HG02610 (cell line): Measurements from ENCODE around the gene SEMA3F.
"Not testable (repeated sequence)": the region's sequence is repeated elsewhere in the genome, so short reads cannot be mapped to it uniquely, and the experiment has no call there.

Experiments used
- ATAC-seq: cut with Tn5 transposase; IDR thresholded peaks from one replicate; pipeline ENCODE4 v1.9.1; 2021; ENCODE audit warnings: mild to moderate bottlenecking, moderate library complexity; ENCODE audit not compliant: unreplicated experiment

Gene SEMA3F

DNA sequence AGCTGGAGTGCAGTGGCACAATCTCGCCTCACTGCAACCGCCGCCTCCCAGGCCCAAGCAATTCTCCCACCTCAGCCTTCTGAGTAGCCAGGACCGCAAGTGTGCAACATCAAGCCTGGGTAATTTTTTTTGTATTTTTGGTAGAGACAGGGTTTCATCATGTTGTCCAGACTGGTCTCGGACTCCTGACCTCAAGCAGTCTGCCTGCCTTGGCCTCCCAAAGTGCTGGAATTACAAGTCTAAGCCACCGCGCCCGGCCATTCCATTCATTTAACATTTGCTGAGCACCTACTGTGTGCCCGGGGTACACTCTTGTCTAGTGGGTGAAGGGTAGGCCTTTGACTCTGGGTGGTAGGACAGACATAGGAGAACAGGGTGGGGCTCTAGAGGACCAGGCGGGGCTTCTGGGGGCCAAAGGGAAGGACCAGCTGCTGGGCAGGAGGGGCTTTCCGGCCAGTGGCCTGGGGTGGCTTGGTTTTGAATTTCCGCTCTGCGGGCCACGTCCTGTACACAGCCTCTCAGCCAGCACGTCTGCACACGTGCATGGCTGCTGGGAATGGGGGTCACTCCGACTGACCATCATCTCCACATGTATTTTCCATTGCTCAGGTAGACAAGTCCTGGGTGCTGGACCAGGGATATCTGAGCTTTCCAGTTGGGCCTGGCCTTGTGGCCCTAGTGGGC, 52.4 kb downstream of the SEMA3F start:
- no peak for ATAC-seq

GRCh38 chr3:50208677-50209344, 53.7 kb downstream of the SEMA3F start:
- no peak for ATAC-seq

GRCh38 chr3:50210176-50210509, 55.0 kb downstream of the SEMA3F start:
- no peak for ATAC-seq

GRCh38 chr3:50210510-50211367, 55.6 kb downstream of the SEMA3F start:
- ATAC-seq = no peak

DNA sequence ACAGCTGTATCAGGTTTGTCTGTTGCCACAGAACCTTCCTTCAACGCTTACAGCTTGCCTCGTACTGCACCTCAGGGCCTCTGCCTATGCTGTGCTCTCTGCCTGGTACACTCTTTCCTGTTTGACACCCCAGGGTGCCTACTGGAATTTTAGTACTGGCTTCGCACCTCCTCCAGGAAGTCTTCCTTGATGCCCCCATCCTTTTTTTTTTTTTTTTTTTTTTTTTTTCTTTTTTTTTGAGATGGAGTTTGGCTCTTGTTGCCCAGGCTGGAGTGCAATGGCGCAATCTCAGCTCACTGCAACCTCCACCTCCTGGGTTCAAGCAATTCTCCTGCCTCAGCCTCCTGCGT, 56.2 kb downstream of the SEMA3F start:
- ATAC-seq = not testable (repeated sequence)

- no peak for ATAC-seq
Observed at GRCh38 chr3:50211930-50212329, 56.8 kb downstream of the SEMA3F start.

- ATAC-seq = no peak
Observed at GRCh38 chr3:50212502-50212901, 57.4 kb downstream of the SEMA3F start.

DNA sequence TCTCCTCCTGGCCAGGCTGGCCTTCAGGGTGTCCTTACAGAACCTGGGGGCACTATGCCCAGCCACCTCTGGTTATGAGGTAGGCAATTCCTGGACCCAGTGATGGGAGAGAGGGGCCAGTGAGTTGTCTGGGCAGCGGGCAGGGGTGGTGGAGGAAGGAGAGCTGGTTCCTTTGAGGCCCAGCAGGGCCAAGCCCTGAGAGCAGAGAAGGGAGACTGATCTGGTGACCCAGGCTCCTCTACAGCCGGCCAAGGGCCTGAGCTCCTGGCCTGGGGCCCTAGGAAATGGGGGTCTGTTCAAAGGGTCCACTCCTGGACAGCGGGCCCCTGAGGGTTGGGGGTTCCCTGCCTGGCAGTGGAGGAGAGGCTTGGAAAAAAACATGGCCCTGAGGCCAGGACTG, 57.8 kb downstream of the SEMA3F start:
- ATAC-seq = no peak

DNA sequence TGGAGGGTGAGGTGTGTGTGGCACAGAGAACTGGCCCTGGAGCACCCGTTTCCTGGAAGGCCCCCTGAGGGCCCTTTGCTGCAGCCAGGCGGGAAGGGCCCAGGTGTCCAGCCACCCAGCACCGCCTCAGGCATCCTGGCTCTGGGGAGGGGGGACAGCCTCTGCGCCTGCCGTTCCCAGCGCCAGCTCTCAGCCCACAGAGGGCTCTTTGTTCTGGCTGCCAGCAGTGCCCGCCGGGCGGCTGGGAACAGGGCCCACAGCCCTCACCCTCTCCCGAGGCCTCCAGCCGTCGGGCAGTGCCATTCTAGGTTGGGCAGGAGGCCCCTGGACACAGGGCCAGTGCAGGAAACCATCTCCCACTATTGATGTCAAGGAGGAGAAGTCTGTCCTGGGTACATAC, 58.2 kb downstream of the SEMA3F start:
- no peak for ATAC-seq

DNA sequence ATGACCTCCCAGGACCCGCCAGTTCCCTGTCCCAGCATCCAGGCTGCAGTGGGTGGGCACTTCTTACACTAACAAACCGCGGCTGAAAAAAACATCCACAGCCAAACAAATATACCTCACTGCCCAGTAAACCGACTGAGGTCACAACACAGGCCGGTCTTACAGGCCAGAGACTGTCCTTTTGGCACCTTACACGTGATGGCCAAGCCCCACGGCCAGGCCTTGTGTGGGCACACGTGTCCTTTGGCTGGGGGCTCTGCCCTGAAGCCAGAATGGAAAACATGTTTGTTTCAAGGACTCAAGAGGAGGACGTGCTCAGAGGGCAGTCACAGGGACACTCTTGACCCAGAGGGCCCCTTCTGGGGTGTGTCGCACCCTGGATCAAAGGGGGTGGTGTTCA, 59.7 kb downstream of the SEMA3F start:
- no peak for ATAC-seq

- no peak for ATAC-seq
Observed at GRCh38 chr3:50215529-50215928, 60.4 kb downstream of the SEMA3F start.

GRCh38 chr3:50217681-50218080, 62.6 kb downstream of the SEMA3F start:
- ATAC-seq = no peak

DNA sequence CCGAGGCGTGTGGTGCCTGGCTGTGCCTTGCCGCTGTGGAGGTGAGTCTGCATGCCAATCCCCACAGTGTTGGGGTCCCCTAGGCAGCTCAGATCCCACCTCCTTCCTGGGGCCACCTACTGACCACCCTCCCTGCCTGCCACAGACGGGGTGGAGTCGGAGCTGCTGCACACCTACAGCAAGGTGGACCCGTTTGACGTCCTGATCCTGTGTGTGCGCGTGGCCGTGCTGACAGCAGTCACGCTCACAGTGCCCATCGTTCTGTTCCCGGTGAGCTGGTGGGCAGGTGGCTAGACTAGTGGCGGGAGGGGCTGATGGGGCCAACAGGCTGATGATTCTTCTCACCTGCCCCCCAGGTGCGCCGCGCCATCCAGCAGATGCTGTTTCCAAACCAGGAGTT, 63.3 kb downstream of the SEMA3F start:
- no peak for ATAC-seq

DNA sequence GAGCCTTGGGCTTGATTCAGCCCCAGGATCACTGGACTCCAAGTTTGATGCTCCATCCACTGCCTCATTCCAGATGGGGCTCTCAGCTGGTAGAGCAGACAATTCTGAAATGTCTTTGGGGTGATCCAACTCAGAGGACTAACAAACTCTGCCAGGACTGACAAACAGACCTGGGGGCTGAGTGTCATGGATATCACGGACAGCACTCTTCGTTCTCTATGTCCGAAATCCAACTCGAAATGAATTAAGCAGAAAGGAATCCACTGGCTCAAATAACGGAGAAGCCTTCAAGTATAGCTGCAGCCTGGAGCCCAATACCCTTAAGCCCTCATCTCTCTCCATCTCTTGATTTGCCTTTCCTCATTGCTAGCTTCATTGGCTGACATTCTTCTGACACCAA, 64.2 kb downstream of the SEMA3F start:
- no peak for ATAC-seq

GRCh38 chr3:50220109-50220508, 65.0 kb downstream of the SEMA3F start:
- ATAC-seq = no peak

GRCh38 chr3:50221051-50221410, 65.9 kb downstream of the SEMA3F start:
- no peak for ATAC-seq

GRCh38 chr3:50221411-50222168, 66.5 kb downstream of the SEMA3F start:
- no peak for ATAC-seq

DNA sequence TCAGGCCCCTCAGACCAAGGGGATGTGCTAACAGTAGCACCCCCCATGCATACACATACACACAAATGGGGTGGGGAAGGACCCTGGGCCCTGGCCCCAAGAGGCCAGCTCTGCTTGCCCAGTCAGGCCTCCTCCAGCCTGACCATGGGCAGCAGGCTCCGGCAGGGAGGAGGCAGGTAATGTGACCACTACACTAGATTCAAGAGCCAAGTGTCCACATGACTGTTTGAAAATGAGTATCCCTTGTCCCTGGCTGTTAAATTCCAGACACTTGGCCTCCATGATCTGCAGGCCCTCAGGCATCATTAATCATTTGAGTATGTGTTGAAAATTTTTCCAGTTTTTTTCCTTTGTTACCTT, 67.0 kb downstream of the SEMA3F start:
- ATAC-seq = no peak

DNA sequence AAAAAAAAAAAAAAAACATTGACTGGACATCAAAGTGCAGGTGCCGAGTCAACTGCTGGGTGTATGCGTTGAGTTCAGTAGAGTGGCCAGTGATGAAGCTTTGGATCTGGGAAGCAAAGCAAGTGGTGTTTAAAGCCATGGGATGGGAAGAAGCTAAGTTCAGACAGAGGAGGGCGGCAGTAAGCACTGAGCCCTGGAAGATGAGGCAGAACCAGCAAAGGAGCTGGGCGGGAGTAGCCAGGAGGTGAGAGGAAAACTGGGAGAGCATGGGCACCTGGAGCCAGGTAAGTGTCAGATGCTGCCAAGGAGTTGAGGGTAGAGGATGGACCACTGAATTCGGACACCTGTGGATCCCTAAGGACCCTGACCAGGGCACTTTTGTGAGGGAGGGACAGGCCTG, 69.5 kb downstream of the SEMA3F start:
- no peak for ATAC-seq

DNA sequence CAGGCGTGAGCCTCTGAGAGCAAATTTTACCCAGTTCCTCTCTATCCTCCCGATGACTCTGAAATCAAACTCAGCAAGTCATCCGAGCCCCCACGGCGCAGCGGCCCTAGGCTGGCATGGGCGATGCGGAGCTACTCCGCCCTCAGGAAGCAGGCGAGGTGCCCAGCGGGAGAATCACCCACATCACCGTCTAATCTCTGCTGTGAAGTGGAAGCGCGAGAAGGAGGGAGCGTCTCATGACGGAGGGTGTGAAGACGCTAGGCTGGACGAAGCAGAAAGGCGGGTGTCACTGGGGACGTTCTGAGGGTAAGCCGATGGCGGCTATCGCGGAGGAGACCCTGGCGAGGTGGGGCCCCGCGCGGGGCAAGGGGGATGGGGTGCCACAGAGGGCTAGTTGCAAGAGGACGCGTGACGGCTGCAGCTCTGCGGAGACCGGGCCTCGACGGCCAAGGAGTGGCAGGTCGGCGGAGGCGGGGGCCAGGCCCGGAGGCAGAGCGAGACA, 71.8 kb downstream of the SEMA3F start:
- no peak for ATAC-seq
